HFFc6 (cell line): ENCODE measurements around the gene C18orf63. TPM values are rescaled to one million over a fixed set of nuclear protein-coding genes. Genes with fewer than 3 reads are reported as not detected.

Experiments used
- DNase-seq: peaks from one replicate; pipeline ENCODE4 v3.0.0-alpha.2; 2018
- H3K27ac Mint-ChIP-seq: 2 replicates; pipeline ENCODE4 v1.8.0; 2020; ENCODE audit warnings: mild to moderate bottlenecking, mixed read lengths
- H3K27me3 Mint-ChIP-seq: 2 replicates; pipeline ENCODE4 v1.8.0; 2021; ENCODE audit warnings: mild to moderate bottlenecking, moderate library complexity, mixed read lengths; ENCODE audit not compliant: insufficient read depth
- H3K36me3 Mint-ChIP-seq: 2 replicates; pipeline ENCODE4 v1.8.0; 2021; ENCODE audit warnings: low read depth, mixed read lengths
- H3K4me1 Mint-ChIP-seq: 2 replicates; pipeline ENCODE4 v1.8.0; 2020; ENCODE audit warnings: low read depth, mixed read lengths
- H3K4me3 Mint-ChIP-seq: 2 replicates; pipeline ENCODE4 v1.8.0; 2020; ENCODE audit warnings: mild to moderate bottlenecking, moderate library complexity, mixed read lengths
- H3K9me3 Mint-ChIP-seq: 2 replicates; pipeline ENCODE4 v1.8.0; 2020; ENCODE audit warnings: mild to moderate bottlenecking, mixed read lengths
- CTCF ChIP-seq: fragments of 200-600 bp; sonication (generic); IDR thresholded peaks from 2 replicates; pipeline ENCODE4 v1.5.0; 2021; ENCODE audit warnings: antibody characterized with exemption, mild to moderate bottlenecking
- total RNA-seq, 6 experiments: library from RNA; stranded (reverse); fragmentation: NEBNext Ultra II Directional; extraction: Animal tissue kit (Norgen Biotek cat#: 25700); gene quantifications; 2 replicates in 1 of 6; 3 replicates in 5 of 6; pipeline ENCODE4 v1.2.3, GENCODE V29; 2021

Gene C18orf63
- total RNA-seq, 6 experiments from 2014 or later: not detected

GRCh38 chr18:74356959-74357358, 41.3 kb downstream of the C18orf63 start:
- H3K4me3 Mint-ChIP-seq: no peak overlapping the region
- no peaks in the 10 kb centered on the region for H3K9me3 Mint-ChIP-seq
- H3K36me3 Mint-ChIP-seq: no peaks in the 10 kb centered on the region
- DNase-seq: no peak
- H3K4me1 Mint-ChIP-seq: peaks cover 2% of the 10 kb centered on the region
- H3K27ac Mint-ChIP-seq: no peak overlapping the region
- peaks cover 21% of the 10 kb centered on the region for H3K27me3 Mint-ChIP-seq
- TF ChIP-seq CTCF: no peak

GRCh38 chr18:74360852-74361655, 45.4 kb downstream of the C18orf63 start:
- H3K36me3 Mint-ChIP-seq: no peaks in the 10 kb centered on the region
- TF ChIP-seq CTCF: no peak
- no peaks in the 10 kb centered on the region for H3K9me3 Mint-ChIP-seq
- peaks cover 15% of the 10 kb centered on the region for H3K27me3 Mint-ChIP-seq
- H3K27ac Mint-ChIP-seq: no peak overlapping the region
- H3K4me3 Mint-ChIP-seq: no peak overlapping the region
- no peaks in the 10 kb centered on the region for H3K4me1 Mint-ChIP-seq
- DNase-seq: no peak

GRCh38 chr18:74367905-74368304, 52.3 kb downstream of the C18orf63 start:
- no peak for TF ChIP-seq CTCF
- no peak overlapping the region for H3K4me3 Mint-ChIP-seq
- peaks cover 17% of the 10 kb centered on the region for H3K27me3 Mint-ChIP-seq
- H3K27ac Mint-ChIP-seq: no peak overlapping the region
- no peaks in the 10 kb centered on the region for H3K9me3 Mint-ChIP-seq
- H3K4me1 Mint-ChIP-seq: no peaks in the 10 kb centered on the region
- DNase-seq: no peak
- no peaks in the 10 kb centered on the region for H3K36me3 Mint-ChIP-seq

GRCh38 chr18:74368901-74369705, 53.5 kb downstream of the C18orf63 start:
- Mint-ChIP-seq H3K4me3 (no peak overlapping the region), H3K9me3 (no peaks in the 10 kb centered on the region), H3K4me1 (no peaks in the 10 kb centered on the region), H3K36me3 (no peaks in the 10 kb centered on the region), H3K27ac (no peak overlapping the region), H3K27me3 (peaks cover 17% of the 10 kb centered on the region)
- no peak for TF ChIP-seq CTCF
- DNase-seq: no peak

- no peaks in the 10 kb centered on the region for H3K36me3 Mint-ChIP-seq
- H3K9me3 Mint-ChIP-seq: no peaks in the 10 kb centered on the region
- no peak overlapping the region for H3K27ac Mint-ChIP-seq
- no peaks in the 10 kb centered on the region for H3K4me1 Mint-ChIP-seq
- DNase-seq: no peak
- peaks cover 17% of the 10 kb centered on the region for H3K27me3 Mint-ChIP-seq
- no peak overlapping the region for H3K4me3 Mint-ChIP-seq
- TF ChIP-seq CTCF: no peak
Observed at GRCh38 chr18:74370115-74370514, 54.5 kb downstream of the C18orf63 start.
